HG03460 (cell line): Measurements from ENCODE around the gene ELOVL2.
"Not testable (repeated sequence)": the region's sequence is repeated elsewhere in the genome, so short reads cannot be mapped to it uniquely, and the experiment has no call there.

Source experiments
- ATAC-seq: cut with Tn5 transposase; IDR thresholded peaks from one replicate; pipeline ENCODE4 v1.9.1; 2021; ENCODE audit not compliant: unreplicated experiment

Gene ELOVL2

GRCh38 chr6:11043961-11044711, at the start of gene ELOVL2:
ELOVL2 (minus strand) TSS chr6:11044305; CDS start chr6:11044230, 75 bp downstream.
- no peak for ATAC-seq

GRCh38 chr6:11093376-11093625, 49.2 kb upstream of the ELOVL2 start:
- peak; percentile 13 for ATAC-seq

GRCh38 chr6:11092668-11093375, 48.7 kb upstream of the ELOVL2 start:
- peak; percentile 30 for ATAC-seq

GRCh38 chr6:11091141-11091540, 47.0 kb upstream of the ELOVL2 start:
- not testable (repeated sequence) for ATAC-seq

GRCh38 chr6:11089695-11090094, 45.6 kb upstream of the ELOVL2 start:
- ATAC-seq = no peak

GRCh38 chr6:11087141-11087812, 43.2 kb upstream of the ELOVL2 start:
- not testable (repeated sequence) for ATAC-seq

- ATAC-seq = no peak
Measured at GRCh38 chr6:11085758-11086435, 41.8 kb upstream of the ELOVL2 start.

GRCh38 chr6:11083956-11084355, 39.9 kb upstream of the ELOVL2 start:
- no peak for ATAC-seq

GRCh38 chr6:11083491-11083890, 39.4 kb upstream of the ELOVL2 start:
- ATAC-seq = no peak

GRCh38 chr6:11080296-11080695, 36.2 kb upstream of the ELOVL2 start:
- no peak for ATAC-seq

GRCh38 chr6:11078266-11078665, 34.2 kb upstream of the ELOVL2 start:
- no peak for ATAC-seq

GRCh38 chr6:11076540-11076939, 32.4 kb upstream of the ELOVL2 start:
- ATAC-seq = no peak

GRCh38 chr6:11072101-11072500, 28.0 kb upstream of the ELOVL2 start:
- no peak for ATAC-seq

GRCh38 chr6:11069760-11070159, 25.7 kb upstream of the ELOVL2 start:
- ATAC-seq = no peak

GRCh38 chr6:11067348-11067747, 23.2 kb upstream of the ELOVL2 start:
- no peak for ATAC-seq

- ATAC-seq = no peak
Measured at GRCh38 chr6:11066505-11067347, 22.6 kb upstream of the ELOVL2 start.

GRCh38 chr6:11065436-11066202, 21.5 kb upstream of the ELOVL2 start:
- ATAC-seq = no peak

- no peak for ATAC-seq
Measured at GRCh38 chr6:11064836-11065235, 20.7 kb upstream of the ELOVL2 start.

GRCh38 chr6:11062715-11063114, 18.6 kb upstream of the ELOVL2 start:
- ATAC-seq = no peak

- ATAC-seq = no peak
Measured at GRCh38 chr6:11062083-11062482, 18.0 kb upstream of the ELOVL2 start.
